PC-9 (cell line): ENCODE results near the gene ACOT12. TPM values are rescaled to one million over a fixed set of nuclear protein-coding genes. Genes with fewer than 3 reads are reported as not detected.

Experiments
- BruUV-seq: library from RNA; stranded (reverse); fragments of 400-500 nt; replicated peaks from 2 replicates; lab custom pipeline; 2021; lab: Mats Ljungman, UMichigan
- CTCF ChIA-PET: fragments of 300-600 bp; sonication (Branson Sonifier 250); formaldehyde crosslinking; loops from one replicate; lab custom pipeline; 2022; ENCODE audit warnings: antibody characterized with exemption; lab: Charles Lee
- POLR2A ChIA-PET: fragments of 300-600 bp; sonication (Branson Sonifier 250); formaldehyde crosslinking; loops from one replicate; lab custom pipeline; 2022; ENCODE audit warnings: antibody characterized with exemption; ENCODE audit not compliant: unreplicated experiment; lab: Charles Lee
- DNase-seq, 2 experiments: peaks; one replicate each; pipeline versions ENCODE4 v3.0.0 to v3.0.0-alpha.2; 2015 to 2022; ENCODE audit warnings: mixed read lengths in 1 of 2
- H2AFZ ChIP-seq: fragments of 200-600 bp; sonication (generic); 2 replicates; pipeline ENCODE4 v1.8.1; 2017; ENCODE audit warnings: antibody characterized with exemption
- H3F3A ChIP-seq: fragments of 200-600 bp; sonication (generic); 2 replicates; pipeline ENCODE4 v1.8.1; 2017; ENCODE audit warnings: antibody characterized with exemption, mild to moderate bottlenecking, low read depth; ENCODE audit not compliant: insufficient read depth
- H3K27ac ChIP-seq: fragments of 200-600 bp; sonication (generic); 2 replicates; pipeline ENCODE4 v1.6.1; 2016; ENCODE audit warnings: mixed run types
- H3K27me3 ChIP-seq: fragments of 200-600 bp; sonication (generic); 2 replicates; pipeline ENCODE4 v1.6.1; 2016; ENCODE audit warnings: low read depth, mixed run types; ENCODE audit not compliant: insufficient read depth
- H3K36me3 ChIP-seq: fragments of 200-600 bp; sonication (generic); 2 replicates; pipeline ENCODE4 v1.6.1; 2016; ENCODE audit warnings: low read depth, mixed run types
- H3K4me1 ChIP-seq: fragments of 200-600 bp; sonication (generic); replicated peaks from 2 replicates; pipeline ENCODE4 v1.6.1; 2016; ENCODE audit warnings: mixed run types; ENCODE audit not compliant: insufficient read depth
- H3K4me2 ChIP-seq: fragments of 200-600 bp; sonication (generic); 2 replicates; pipeline ENCODE4 v1.6.1; 2017; ENCODE audit warnings: mixed run types
- H3K4me3 ChIP-seq: fragments of 200-600 bp; sonication (generic); 2 replicates; pipeline ENCODE4 v1.6.1; 2016; ENCODE audit warnings: mixed run types
- H3K79me2 ChIP-seq: fragments of 200-600 bp; sonication (generic); 2 replicates; pipeline ENCODE4 v1.6.1; 2017; ENCODE audit warnings: low read depth, mixed run types
- H3K9me2 ChIP-seq: fragments of 200-600 bp; sonication (generic); 2 replicates; pipeline ENCODE4 v1.8.1; 2017; ENCODE audit warnings: mild to moderate bottlenecking; ENCODE audit not compliant: insufficient read depth
- H3K9me3 ChIP-seq: fragments of 200-600 bp; sonication (generic); 2 replicates; pipeline ENCODE4 v1.8.1; 2016; ENCODE audit warnings: low read depth; ENCODE audit not compliant: insufficient read depth
- H4K20me1 ChIP-seq: fragments of 200-600 bp; sonication (generic); 2 replicates; pipeline ENCODE4 v1.8.1; 2017; ENCODE audit not compliant: insufficient read depth
- CTCF ChIP-seq: fragments of 200-600 bp; sonication (generic); conservative IDR thresholded peaks from 2 replicates; pipeline ENCODE4 v1.6.1; 2017; ENCODE audit warnings: mixed run types, antibody characterized with exemption, mild to moderate bottlenecking, moderate library complexity
- EZH2 ChIP-seq: fragments of 200-600 bp; sonication (generic); IDR thresholded peaks from 2 replicates; pipeline ENCODE4 v1.8.0; 2017; ENCODE audit warnings: antibody characterized with exemption, low read depth
- intact Hi-C: fragments of 100-400 bp; cut with micrococcal nuclease; formaldehyde crosslinking; loops from one replicate; pipeline ENCODE4 v1.10.0; 2022; ENCODE audit not compliant: unreplicated experiment
- total RNA-seq: library from RNA; stranded (reverse); gene quantifications from 2 replicates; pipeline ENCODE4 v1.2.3, GENCODE V29; 2021

Gene ACOT12
- total RNA-seq, 1 experiment from 2014 or later = not detected

- DNase-seq = no peak
- Histone ChIP-seq H3K4me1 (no peaks in the 10 kb centered on the region), H3K9me2 (no peaks in the 10 kb centered on the region), H3K36me3 (no peaks in the 10 kb centered on the region), H3K4me2 (no peak overlapping the region), H3K27ac (no peak overlapping the region), H3K79me2 (no peaks in the 10 kb centered on the region), H3K4me3 (no peak overlapping the region), H3F3A (no peaks in the 10 kb centered on the region), H3K9me3 (no peaks in the 10 kb centered on the region), H2AFZ (no peak overlapping the region), H4K20me1 (no peaks in the 10 kb centered on the region), H3K27me3 (no peaks in the 10 kb centered on the region)
- intact Hi-C loops = no loop called here
- POLR2A ChIA-PET = interaction anchor here (0.6 kb wide), 1 partner anchor 76 kb away, joined by 7 read pairs; no protein-coding TSS in a partner anchor
- BruUV-seq = no TSS peak
- CTCF ChIA-PET = no interaction called here
- no peak for TF ChIP-seq CTCF
- TF ChIP-seq EZH2 = no peak
Measured at GRCh38 chr5:81395262-81395661, 1.3 kb upstream of the ACOT12 start.

GRCh38 chr5:81393430-81393782 lies 528 bp downstream of the ACOT12 start:
- intact Hi-C loops = no loop called here
- H3K27ac ChIP-seq = no peak overlapping the region
- no peak overlapping the region for H3K4me2 ChIP-seq
- no peaks in the 10 kb centered on the region for H3K36me3 ChIP-seq
- no peaks in the 10 kb centered on the region for H3F3A ChIP-seq
- no peaks in the 10 kb centered on the region for H4K20me1 ChIP-seq
- TF ChIP-seq CTCF (no peak), EZH2 (no peak)
- no peaks in the 10 kb centered on the region for H3K9me3 ChIP-seq
- H3K79me2 ChIP-seq = no peaks in the 10 kb centered on the region
- BruUV-seq = no TSS peak
- no peak overlapping the region for H3K4me3 ChIP-seq
- no peak overlapping the region for H2AFZ ChIP-seq
- ChIA-PET POLR2A (no interaction called here), CTCF (no interaction called here)
- H3K27me3 ChIP-seq = no peaks in the 10 kb centered on the region
- no peaks in the 10 kb centered on the region for H3K4me1 ChIP-seq
- DNase-seq = no peak
- no peaks in the 10 kb centered on the region for H3K9me2 ChIP-seq

GRCh38 chr5:81389025-81389424 lies 4.9 kb downstream of the ACOT12 start:
- no peak overlapping the region for H3K27ac ChIP-seq
- no peaks in the 10 kb centered on the region for H3K9me3 ChIP-seq
- ChIA-PET POLR2A (no interaction called here), CTCF (no interaction called here)
- no peak overlapping the region for H3K4me2 ChIP-seq
- H3K36me3 ChIP-seq = no peaks in the 10 kb centered on the region
- H3K4me3 ChIP-seq = no peak overlapping the region
- no peaks in the 10 kb centered on the region for H3K9me2 ChIP-seq
- TF ChIP-seq EZH2 (no peak), CTCF (no peak)
- H2AFZ ChIP-seq = no peak overlapping the region
- no peaks in the 10 kb centered on the region for H3F3A ChIP-seq
- intact Hi-C loops = no loop called here
- no peaks in the 10 kb centered on the region for H4K20me1 ChIP-seq
- no peak for DNase-seq
- H3K27me3 ChIP-seq = no peaks in the 10 kb centered on the region
- H3K79me2 ChIP-seq = no peaks in the 10 kb centered on the region
- no peaks in the 10 kb centered on the region for H3K4me1 ChIP-seq
- no TSS peak for BruUV-seq
